ENCODE measurements around the gene PLEKHB2. TPM values are rescaled to one million over a fixed set of nuclear protein-coding genes. Genes with fewer than 3 reads are reported as not detected.

Gene PLEKHB2
- total and polyA plus RNA-seq, 2 of the 8 experiments (the other 6 are each of a cell fraction or from before 2014, with no cell fraction given) = 42.4 to 54.8 TPM

- H3K79me2 ChIP-seq (ENCODE audit: control insufficient read depth in 1 of 2, insufficient read depth in 2 of 2, low read length in 2 of 2) = peaks cover 29 to 51% of the 10 kb centered on the region in 2 experiments
- H2BK12ac ChIP-seq (ENCODE audit: low read depth, low read length) = no peak overlapping the region
- FAIRE-seq = no peak
- peak overlapping the region; percentile 89 for H4K5ac ChIP-seq (ENCODE audit: insufficient read length, low read depth, low read length)
- H3K23me2 ChIP-seq (ENCODE audit: low read depth, low read length) = no peaks in the 10 kb centered on the region
- H3K9ac ChIP-seq (replicated peaks in 1 of 4; ENCODE audit: extremely low read depth in 1 of 4, low read depth in 3 of 4, low read length in 3 of 4) = peak overlapping the region; percentile 32 to 99 (median 98)
- TF ChIP-seq SAP30 (IDR thresholded peaks at IDR 0.05; ENCODE audit: insufficient read depth, insufficient replicate concordance, low read length) = no peak
- TF ChIP-seq TEAD4 (IDR thresholded peaks at IDR 0.05; ENCODE audit: low read depth, low read length) = peak; percentile 48; the same call in 1 of the 2 replicates
- H3K4ac ChIP-seq (replicated peaks; ENCODE audit: insufficient read length, low read depth, low read length) = no peak overlapping the region
- H2BK5ac ChIP-seq (ENCODE audit: low read depth, low read length) = 0 out of 2 replicates have a peak overlapping the region, but pooled peaks have one; percentile 87
- no peak overlapping the region for H3K23ac ChIP-seq (ENCODE audit: insufficient read length)
- peaks cover 0 to 5% of the 10 kb centered on the region in 2 experiments for H4K20me1 ChIP-seq (replicated peaks in 1 of 2; ENCODE audit: control insufficient read depth in 1 of 2, insufficient read depth in 2 of 2, low read length in 2 of 2)
- H3K4me2 ChIP-seq (ENCODE audit: insufficient read depth in 1 of 2, low read depth in 2 of 2, low read length in 2 of 2) = peak overlapping the region; percentile 73 to 86
- no peak overlapping the region for H4K91ac ChIP-seq (replicated peaks; ENCODE audit: insufficient read length, low read length)
- H3K4me1 ChIP-seq (replicated peaks in 1 of 4; ENCODE audit: control insufficient read depth in 3 of 4, insufficient read depth in 4 of 4, low read length in 3 of 4) = no peaks in the 10 kb centered on the region
- no peak overlapping the region for H2BK15ac ChIP-seq (ENCODE audit: low read length)
- no peak for DNase-seq (ENCODE audit: low read depth in 1 of 2, low spot score in 2 of 2)
- ChIA-PET POLR2A (ENCODE audit: partially characterized antibody) (interaction anchor here (0.7 to 5.1 kb wide), 24 partner anchors 7 to 1549 kb away, joined by 3 to 60 read pairs (median 6); partner anchors contain the start of gene PLEKHB2), CTCF (ENCODE audit: partially characterized antibody) (interaction anchor here (0.6 to 1.7 kb wide), 4 partner anchors 10 to 160 kb away, joined by 3 to 8 read pairs (median 5); no protein-coding TSS in a partner anchor)
- WGBS, 2 experiments (ENCODE audit: extremely low coverage in 1 of 2, insufficient coverage in 1 of 2, insufficient read length in 1 of 2, insufficient replicate concordance in 2 of 2, low coverage in 1 of 2, low lambda C conversion rate in 2 of 2, missing lambda C conversion rate in 1 of 2) = 4% methylated on average over 17 of the region's 26 CpGs; no CpG with 5 or more reads in 1 of the 2 experiments
- no peak overlapping the region for H2AK5ac ChIP-seq (ENCODE audit: low read depth, low read length)
- H3K4me3 ChIP-seq (ENCODE audit: extremely low read depth in 1 of 4, insufficient read depth in 2 of 4, low read depth in 3 of 4, low read length in 4 of 4) = peak overlapping the region; percentile 79 to 94 (median 87)
- peak overlapping the region; percentile 6 for H2BK120ac ChIP-seq (replicated peaks; ENCODE audit: low read depth, low read length)
- no peak overlapping the region; the same call in 1 of the 2 replicates for H3K18ac ChIP-seq (ENCODE audit: extremely low read depth, low read length)
- no peaks in the 10 kb centered on the region for H3K79me1 ChIP-seq (ENCODE audit: low read depth, low read length)
- no peak overlapping the region for H2AFZ ChIP-seq (ENCODE audit: low read length)
- no peak overlapping the region for H2BK20ac ChIP-seq (ENCODE audit: low read length)
- H3K36me3 ChIP-seq (ENCODE audit: control insufficient read depth in 2 of 4, insufficient read depth in 4 of 4, low read length in 3 of 4) = peaks cover 6 to 25% (median 13%) of the 10 kb centered on the region in 4 experiments
- H3K14ac ChIP-seq (ENCODE audit: insufficient read length) = no peak overlapping the region
- H3K27me3 ChIP-seq (replicated peaks in 1 of 4; ENCODE audit: control insufficient read depth in 3 of 4, extremely low read depth in 1 of 4, insufficient read depth in 3 of 4, low read length in 3 of 4) = no peaks in the 10 kb centered on the region
- H4K8ac ChIP-seq (ENCODE audit: extremely low read depth, insufficient read depth, low read length) = peak overlapping the region; percentile 100; the same call in 1 of the 2 replicates
- H3K27ac ChIP-seq (ENCODE audit: low read depth, low read length) = peak overlapping the region; percentile 99
- peak overlapping the region; percentile 32 for H3K56ac ChIP-seq (replicated peaks; ENCODE audit: insufficient read length, low read depth, low read length)
- H3K9me3 ChIP-seq (ENCODE audit: insufficient read depth in 2 of 2, low read depth in 1 of 2, low read length in 1 of 2) = no peaks in the 10 kb centered on the region
Observed at GRCh38 chr2:131092458-131093005, 12.6 kb upstream of the PLEKHB2 start.
